ENCODE results near the gene NOL9.

The NOL9 gene

DNA sequence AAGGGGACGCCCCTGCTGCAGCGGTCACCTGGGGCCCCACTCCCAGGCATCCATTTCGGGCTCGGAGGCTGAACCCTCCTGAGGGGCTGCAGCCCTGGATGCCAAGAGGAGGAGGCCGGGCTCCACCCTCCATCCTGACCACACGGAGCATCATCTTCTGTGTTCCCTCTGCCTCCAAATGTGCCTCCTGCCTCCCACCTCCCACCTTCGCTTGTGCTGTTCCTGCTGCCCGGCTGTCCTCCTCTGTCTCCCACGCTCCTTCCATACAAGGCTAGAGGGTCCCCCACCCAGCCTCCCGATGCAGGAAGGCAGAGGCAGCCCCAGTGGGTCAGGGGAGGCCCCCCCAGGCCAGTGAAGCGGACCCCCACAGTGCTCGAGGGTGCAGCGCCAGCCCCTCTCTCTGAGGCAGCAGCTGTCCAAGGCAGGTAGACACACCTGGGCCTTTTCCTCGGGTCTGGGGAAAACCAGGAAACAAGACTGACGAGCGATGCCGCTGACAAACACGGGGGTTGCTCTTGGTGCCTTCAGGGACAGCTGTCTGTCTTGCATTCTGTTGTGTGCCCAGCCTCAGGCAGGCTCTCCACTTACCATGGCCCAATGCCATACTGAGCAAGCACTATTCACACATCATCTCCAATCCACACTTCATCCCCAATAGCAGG is 46.0 kb downstream of the NOL9 start:
- no peak for ATAC-seq
- no peak overlapping the region for H3K4me3 Mint-ChIP-seq
- H3K36me3 Mint-ChIP-seq, result no peaks in the 10 kb centered on the region

DNA sequence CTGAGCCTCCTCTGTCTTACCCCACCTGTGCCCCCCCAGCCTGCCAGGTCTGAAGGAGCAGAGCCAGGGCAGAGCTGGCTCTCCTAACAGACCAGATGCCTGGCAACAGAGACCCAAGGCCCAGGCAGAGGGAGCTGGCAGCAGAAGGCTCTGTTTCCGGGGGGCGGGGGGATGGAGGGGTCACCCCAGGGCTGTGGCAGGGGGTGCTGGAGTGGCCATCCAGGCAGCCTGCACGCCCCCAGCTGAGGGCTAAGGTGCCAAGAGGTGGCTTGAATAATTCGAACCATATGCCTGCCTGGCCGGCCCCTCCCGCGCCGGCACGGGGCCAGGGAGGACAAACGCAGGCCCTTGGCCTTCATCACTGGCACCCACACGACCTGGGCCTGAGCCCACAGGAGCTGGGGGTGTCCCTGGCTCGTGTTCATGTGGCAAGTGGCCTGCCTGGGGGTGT is 46.8 kb downstream of the NOL9 start:
- peaks cover 7% of the 10 kb centered on the region for H3K4me1 Mint-ChIP-seq
- H3K27me3 Mint-ChIP-seq, result peaks cover 56% of the 10 kb centered on the region
- H3K36me3 Mint-ChIP-seq, result no peaks in the 10 kb centered on the region
- no peak for ATAC-seq
- H3K9me3 Mint-ChIP-seq, result no peaks in the 10 kb centered on the region
- H3K4me3 Mint-ChIP-seq, result no peak overlapping the region
- H3K27ac Mint-ChIP-seq, result no peak overlapping the region

More for the DNA sequence above, 46.0 kb downstream of the NOL9 start:
- peaks cover 52% of the 10 kb centered on the region for H3K27me3 Mint-ChIP-seq
- H3K9me3 Mint-ChIP-seq, result no peaks in the 10 kb centered on the region
- no peak overlapping the region for H3K27ac Mint-ChIP-seq
- peaks cover 7% of the 10 kb centered on the region for H3K4me1 Mint-ChIP-seq

DNA sequence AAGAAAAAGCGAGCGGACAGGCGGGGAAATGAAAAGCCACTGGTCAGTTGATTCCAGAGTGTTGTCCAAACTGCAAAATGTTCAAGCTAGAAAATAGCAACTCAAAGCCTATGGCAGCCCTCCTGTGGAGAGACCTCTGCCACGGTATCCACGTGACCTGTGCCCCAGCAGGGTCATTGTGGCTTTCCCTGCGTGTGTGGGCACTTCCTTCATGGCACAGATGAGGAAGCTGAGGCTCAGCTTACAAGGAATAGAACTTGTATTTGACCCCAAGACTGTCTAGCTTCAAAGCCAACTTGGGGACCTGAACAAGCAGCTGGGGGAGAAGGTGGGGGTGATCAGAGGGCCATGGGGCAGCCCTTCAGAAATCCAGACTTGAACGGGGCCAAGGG is 47.3 kb downstream of the NOL9 start:
- H3K4me1 Mint-ChIP-seq, result peaks cover 7% of the 10 kb centered on the region
- no peak overlapping the region for H3K4me3 Mint-ChIP-seq
- no peak overlapping the region for H3K27ac Mint-ChIP-seq
- H3K9me3 Mint-ChIP-seq, result no peaks in the 10 kb centered on the region
- H3K36me3 Mint-ChIP-seq, result no peaks in the 10 kb centered on the region
- ATAC-seq, result no peak
- peaks cover 60% of the 10 kb centered on the region for H3K27me3 Mint-ChIP-seq

DNA sequence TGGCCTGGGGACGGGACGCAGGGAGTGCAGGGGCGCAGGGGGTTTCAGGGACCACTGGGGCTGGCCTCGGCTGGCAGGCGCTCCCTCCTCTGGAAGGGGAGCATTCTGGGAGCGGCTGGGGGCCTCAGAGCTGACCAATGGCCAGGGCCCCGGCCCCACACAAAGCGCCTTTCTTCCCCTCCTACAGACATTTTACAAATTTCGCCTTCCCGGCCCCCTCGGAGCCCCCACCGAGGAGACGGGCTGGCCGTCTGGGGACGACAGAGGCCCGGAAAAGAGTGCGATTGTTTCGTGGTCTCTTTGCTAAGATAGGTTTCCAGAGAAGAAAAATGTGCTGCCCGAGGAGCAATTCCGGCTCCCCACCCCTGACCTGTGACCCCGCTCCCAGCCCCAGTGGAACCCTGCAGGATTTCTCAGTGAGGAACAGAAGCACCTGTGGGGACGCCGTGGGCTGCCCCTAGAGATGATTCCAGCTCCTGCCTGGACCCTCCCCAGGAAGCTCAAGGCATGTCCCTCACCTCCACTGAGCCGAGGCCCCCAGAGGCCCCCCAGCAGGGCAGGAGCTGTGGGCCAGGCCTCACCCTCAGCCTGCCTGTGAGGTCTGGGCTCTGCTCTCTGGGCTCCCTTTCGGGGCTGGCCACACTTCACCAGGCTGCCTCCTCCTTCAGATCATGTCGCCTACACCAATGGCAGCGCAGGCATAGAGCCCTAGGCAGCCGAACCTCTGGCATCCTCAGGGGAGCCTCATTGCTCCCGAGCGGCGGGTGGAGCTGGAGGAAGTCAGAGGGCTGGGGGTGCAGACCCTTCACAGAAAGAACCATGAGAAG is 47.9 kb downstream of the NOL9 start:
- no peak for ATAC-seq
- Mint-ChIP-seq H3K9me3 (no peaks in the 10 kb centered on the region), H3K27ac (no peak overlapping the region), H3K36me3 (no peaks in the 10 kb centered on the region), H3K4me3 (no peak overlapping the region), H3K27me3 (peaks cover 66% of the 10 kb centered on the region), H3K4me1 (peaks cover 7% of the 10 kb centered on the region)

DNA sequence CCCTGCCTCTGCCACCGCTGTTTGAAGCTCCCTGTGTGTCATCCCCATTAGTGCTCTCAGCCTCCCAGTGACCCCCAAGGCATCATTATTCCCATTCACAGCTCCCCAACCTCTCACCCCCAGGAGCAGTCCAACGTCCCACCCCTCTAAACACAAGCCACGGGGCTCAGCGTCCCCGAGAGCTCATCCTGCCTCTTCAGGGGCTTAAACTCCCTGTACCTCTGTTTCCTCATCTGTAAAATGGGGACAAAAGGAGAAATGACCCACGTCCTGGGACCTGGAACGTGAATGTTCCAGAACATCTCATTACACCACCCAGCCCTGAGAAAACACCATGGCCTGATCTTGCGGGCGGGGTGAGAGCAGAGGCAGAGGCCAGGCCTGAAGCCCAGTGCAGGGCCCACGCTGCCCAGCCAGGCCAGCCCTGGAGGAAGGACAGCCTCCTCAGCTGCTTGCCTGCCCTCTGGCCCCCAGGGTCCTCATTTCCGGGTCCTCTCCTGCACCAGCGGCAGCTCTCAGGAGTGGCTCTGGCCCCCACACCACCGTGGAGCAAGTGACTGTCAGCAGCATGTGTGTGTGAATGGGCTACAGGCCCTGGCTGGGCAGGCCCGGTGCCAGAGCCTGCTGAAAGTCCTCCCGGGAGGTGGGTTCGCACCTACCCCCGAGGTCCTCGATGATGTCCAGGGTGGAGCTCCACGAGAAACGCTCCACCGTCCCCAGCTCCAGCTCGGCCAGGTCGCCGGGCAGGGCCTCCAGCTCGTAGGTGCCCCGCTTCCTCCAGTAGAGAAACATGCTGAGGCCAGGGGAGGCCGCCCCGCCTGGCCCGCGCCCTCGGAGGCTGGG is 48.7 kb downstream of the NOL9 start:
- no peaks in the 10 kb centered on the region for H3K9me3 Mint-ChIP-seq
- ATAC-seq, result no peak
- H3K4me1 Mint-ChIP-seq, result peaks cover 7% of the 10 kb centered on the region
- H3K27ac Mint-ChIP-seq, result no peak overlapping the region
- H3K36me3 Mint-ChIP-seq, result no peaks in the 10 kb centered on the region
- no peak overlapping the region for H3K4me3 Mint-ChIP-seq
- peaks cover 75% of the 10 kb centered on the region for H3K27me3 Mint-ChIP-seq

DNA sequence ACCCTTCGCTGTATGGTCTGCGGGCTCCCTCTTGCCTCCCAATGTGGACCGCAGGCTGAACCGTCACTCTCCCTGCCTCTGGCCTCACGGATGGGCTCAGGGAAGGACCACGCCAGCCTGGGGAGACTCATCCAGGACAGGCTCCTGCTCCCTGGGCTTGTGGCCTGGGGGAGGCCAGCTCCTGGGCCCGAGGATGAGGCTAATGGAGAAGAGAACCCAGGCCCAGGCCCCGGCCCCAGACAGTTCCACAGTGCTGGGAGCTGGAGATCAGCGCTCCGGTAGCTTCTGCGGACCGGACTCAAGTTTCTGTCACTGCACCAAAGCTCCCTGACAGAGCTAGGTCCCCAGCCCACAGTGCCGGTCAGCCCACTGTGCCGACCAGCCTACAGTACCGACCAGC is 49.4 kb downstream of the NOL9 start:
- H3K4me1 Mint-ChIP-seq, result peaks cover 7% of the 10 kb centered on the region
- H3K9me3 Mint-ChIP-seq, result no peaks in the 10 kb centered on the region
- H3K36me3 Mint-ChIP-seq, result no peaks in the 10 kb centered on the region
- peaks cover 82% of the 10 kb centered on the region for H3K27me3 Mint-ChIP-seq
- no peak overlapping the region for H3K27ac Mint-ChIP-seq
- ATAC-seq, result no peak
- H3K4me3 Mint-ChIP-seq, result no peak overlapping the region

DNA sequence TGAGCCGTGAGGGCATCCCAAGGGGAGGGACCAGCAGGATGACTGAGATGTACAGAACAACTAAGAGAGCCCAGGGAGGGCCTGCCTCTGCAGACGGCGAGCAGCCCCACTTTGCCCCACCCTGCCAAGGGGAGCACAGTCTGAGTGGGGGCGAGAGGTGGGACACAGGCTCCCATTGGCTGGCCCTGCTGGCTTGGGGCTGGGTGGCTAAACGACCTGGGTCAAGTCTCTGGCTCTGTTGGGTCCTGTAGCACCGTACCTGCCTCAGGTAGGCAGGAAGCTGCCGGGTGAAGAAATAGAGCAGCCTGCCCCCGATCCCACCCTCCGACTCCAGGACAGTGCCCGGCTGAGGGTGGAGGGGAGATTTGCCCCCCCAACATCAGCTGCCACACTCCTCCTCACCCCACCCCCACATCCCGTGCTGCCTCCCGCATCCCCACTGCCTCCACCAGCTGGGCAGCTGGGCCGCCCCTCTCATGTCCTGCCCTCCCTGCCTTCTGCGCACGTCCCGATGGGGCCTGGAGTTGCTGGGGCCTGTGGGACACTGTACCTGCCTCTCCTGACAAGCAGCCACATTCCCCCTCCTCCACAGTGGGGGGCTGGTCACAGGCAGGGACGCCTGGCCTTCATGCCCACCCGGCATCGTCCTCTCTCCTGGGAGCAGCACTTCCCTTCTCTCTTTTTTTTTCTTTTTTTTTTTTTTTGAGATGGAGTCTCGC is 50.3 kb downstream of the NOL9 start:
- ATAC-seq, result no peak
- no peak overlapping the region for H3K4me3 Mint-ChIP-seq
- H3K27ac Mint-ChIP-seq, result no peak overlapping the region
- H3K36me3 Mint-ChIP-seq, result no peaks in the 10 kb centered on the region
- H3K4me1 Mint-ChIP-seq, result peaks cover 5% of the 10 kb centered on the region
- peaks cover 90% of the 10 kb centered on the region for H3K27me3 Mint-ChIP-seq
- no peaks in the 10 kb centered on the region for H3K9me3 Mint-ChIP-seq

DNA sequence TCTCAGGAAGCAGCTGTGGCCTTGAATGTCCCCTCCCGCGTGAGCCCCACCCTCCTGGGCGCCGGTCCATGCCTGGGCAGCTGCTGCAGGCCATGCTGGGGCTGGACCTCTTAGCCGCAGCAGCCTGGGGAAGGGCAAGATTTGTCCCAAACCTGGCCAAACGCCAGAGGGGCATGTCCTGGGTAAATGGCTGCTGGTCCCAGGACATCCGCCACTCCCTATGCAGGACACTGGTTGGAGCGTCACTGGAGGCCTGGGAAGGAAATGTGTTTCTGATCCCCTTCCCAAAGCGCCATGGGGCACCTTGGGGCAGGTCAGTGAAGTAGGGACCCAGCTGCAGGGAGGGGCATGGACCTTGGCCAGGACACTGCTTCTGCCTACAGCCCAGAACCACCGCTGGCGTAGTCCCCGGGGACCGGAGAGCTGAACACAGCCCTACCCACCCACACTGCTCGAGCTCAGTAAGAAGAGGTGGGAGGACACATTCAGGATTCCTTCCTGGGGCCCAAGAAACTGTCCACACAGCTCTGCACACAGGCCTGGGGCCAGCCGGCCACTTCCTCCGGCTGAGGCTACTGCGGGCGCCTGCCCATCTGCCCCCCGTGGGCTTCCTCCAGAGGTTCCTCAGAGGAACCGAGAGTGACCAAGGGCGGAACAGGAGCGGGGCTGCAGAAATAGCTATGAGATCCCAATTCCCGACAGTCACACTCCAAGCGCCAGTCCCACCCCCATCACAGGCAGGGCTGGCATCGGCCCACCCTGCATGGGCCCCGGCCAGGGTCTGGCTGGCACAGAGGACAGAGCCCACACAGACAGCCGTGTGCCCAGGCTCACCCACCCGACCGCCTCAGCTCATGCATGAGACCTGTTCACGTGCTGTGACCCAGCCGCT is 52.1 kb downstream of the NOL9 start:
- H3K4me1 Mint-ChIP-seq, result peaks cover 6% of the 10 kb centered on the region
- no peaks in the 10 kb centered on the region for H3K9me3 Mint-ChIP-seq
- no peaks in the 10 kb centered on the region for H3K36me3 Mint-ChIP-seq
- no peak for ATAC-seq
- no peak overlapping the region for H3K27ac Mint-ChIP-seq
- peaks cover 89% of the 10 kb centered on the region for H3K27me3 Mint-ChIP-seq
- no peak overlapping the region for H3K4me3 Mint-ChIP-seq

DNA sequence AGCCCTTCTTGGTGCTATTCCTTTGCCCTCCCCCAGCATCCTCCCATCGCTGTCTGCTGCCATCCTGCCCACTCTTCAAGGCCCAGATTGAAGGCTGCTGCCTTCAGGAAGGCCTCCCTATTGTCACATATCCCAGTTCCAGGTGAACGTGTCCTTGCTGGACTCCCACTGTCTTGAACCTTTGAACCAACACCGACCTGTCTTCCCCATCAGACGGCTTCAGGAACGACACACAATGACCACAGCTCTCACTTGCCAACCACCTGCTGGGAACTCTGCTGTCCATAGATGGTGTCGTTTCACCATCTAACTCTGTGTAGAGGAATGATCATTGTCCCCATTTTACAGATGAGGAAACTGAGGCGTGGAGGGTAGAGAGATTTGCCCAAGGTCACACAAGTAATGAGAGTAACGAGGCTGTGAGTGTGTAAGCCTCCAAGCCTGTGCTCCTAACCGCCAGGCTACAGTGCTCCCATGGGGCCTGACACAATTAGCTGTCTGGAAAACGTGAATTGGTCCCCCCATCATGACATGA is 53.0 kb downstream of the NOL9 start:
- peaks cover 80% of the 10 kb centered on the region for H3K27me3 Mint-ChIP-seq
- no peaks in the 10 kb centered on the region for H3K36me3 Mint-ChIP-seq
- H3K9me3 Mint-ChIP-seq, result no peaks in the 10 kb centered on the region
- no peak overlapping the region for H3K4me3 Mint-ChIP-seq
- H3K27ac Mint-ChIP-seq, result no peak overlapping the region
- H3K4me1 Mint-ChIP-seq, result peaks cover 6% of the 10 kb centered on the region
- ATAC-seq, result no peak

DNA sequence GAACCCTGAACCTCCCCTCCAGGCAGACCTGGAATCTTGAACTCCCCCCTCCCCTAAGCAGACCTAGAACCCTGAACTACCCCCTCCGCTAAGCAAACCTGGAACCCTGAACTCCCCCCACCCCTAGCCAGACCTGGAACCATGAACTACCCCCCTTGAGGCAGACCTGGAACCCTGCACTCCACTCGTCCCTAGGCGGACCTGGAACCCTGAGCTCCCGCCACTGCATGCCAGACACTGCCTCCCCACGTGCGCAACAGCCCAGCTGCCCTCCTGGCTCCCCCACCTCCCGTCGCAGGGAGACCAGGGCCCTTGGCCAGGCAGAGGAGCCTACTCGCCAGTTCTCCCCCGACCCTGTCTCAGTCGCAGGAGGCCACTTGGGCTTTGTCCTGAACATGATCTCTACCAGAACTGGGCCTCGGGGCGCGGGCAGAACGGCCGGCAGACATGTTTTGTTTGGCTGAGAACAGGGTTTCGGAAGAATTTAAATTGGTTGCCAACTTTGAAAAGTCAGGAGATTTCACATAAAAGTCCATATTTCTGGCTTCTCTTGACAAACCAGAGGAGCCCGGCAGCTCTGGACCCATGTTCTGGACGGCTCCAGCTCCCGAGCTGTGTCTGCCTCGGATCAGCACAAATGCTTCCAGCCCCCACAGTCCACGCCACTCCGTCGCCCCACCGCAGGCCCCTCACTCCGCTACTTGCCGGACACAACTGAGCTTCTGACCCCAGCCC is 53.6 kb downstream of the NOL9 start:
- Mint-ChIP-seq H3K9me3 (no peaks in the 10 kb centered on the region), H3K4me3 (no peak overlapping the region), H3K4me1 (peaks cover 6% of the 10 kb centered on the region), H3K27ac (no peak overlapping the region), H3K36me3 (no peaks in the 10 kb centered on the region), H3K27me3 (peaks cover 83% of the 10 kb centered on the region)
- ATAC-seq, result no peak

DNA sequence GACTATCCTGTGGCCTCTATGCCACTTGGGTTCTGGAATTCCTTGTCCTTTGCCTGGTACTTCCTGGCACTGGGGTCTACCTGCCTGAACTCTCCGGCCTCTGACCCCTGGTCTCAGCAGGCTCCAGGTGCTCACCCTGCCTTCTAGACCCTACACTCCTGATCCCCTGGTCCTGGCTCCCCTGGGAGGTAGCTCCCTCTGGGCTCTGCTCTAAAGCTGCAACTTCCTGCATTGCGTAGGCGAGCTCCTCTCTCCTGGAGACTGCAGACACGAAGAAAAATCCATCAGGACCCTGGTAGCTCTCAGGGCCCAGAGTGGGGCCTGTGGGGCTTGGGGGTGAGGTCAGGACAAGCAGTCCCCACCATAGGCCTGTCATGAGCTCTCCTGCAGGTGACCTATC is 55.0 kb downstream of the NOL9 start:
- H3K36me3 Mint-ChIP-seq, result no peaks in the 10 kb centered on the region
- no peak overlapping the region for H3K27ac Mint-ChIP-seq
- H3K27me3 Mint-ChIP-seq, result peaks cover 71% of the 10 kb centered on the region
- peaks cover 6% of the 10 kb centered on the region for H3K4me1 Mint-ChIP-seq
- H3K4me3 Mint-ChIP-seq, result peak overlapping the region; percentile 29
- no peaks in the 10 kb centered on the region for H3K9me3 Mint-ChIP-seq
- ATAC-seq, result no peak

DNA sequence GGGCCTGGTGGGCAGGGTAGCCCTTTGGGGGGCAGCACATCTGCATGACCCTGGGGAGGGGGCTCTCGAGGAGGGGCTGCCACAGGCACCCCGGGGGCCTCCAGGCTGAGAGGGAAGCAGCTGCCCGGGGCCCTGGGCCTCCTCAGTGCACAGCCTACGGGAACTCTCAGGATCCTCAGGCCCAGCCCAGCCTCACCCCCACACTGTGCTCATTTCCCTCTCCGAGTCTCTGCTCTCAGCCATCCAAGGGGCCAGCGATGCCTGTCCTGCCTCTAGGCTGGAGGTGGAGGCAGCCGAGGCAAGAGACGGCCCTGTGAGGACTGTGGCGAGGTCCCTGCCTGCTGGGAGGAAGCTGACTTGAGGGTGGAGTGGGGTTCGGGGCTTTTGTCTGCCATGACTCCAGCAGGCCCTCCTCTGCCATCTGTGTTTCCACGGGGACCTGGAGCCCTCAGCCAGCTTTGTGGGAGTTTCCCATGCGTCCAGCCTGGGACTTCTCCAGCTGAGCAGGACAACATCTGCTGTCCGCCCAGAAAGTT is 55.7 kb downstream of the NOL9 start:
- H3K27ac Mint-ChIP-seq, result no peak overlapping the region
- ATAC-seq, result no peak
- peaks cover 6% of the 10 kb centered on the region for H3K4me1 Mint-ChIP-seq
- H3K4me3 Mint-ChIP-seq, result no peak overlapping the region
- H3K9me3 Mint-ChIP-seq, result no peaks in the 10 kb centered on the region
- no peaks in the 10 kb centered on the region for H3K36me3 Mint-ChIP-seq
- peaks cover 65% of the 10 kb centered on the region for H3K27me3 Mint-ChIP-seq

DNA sequence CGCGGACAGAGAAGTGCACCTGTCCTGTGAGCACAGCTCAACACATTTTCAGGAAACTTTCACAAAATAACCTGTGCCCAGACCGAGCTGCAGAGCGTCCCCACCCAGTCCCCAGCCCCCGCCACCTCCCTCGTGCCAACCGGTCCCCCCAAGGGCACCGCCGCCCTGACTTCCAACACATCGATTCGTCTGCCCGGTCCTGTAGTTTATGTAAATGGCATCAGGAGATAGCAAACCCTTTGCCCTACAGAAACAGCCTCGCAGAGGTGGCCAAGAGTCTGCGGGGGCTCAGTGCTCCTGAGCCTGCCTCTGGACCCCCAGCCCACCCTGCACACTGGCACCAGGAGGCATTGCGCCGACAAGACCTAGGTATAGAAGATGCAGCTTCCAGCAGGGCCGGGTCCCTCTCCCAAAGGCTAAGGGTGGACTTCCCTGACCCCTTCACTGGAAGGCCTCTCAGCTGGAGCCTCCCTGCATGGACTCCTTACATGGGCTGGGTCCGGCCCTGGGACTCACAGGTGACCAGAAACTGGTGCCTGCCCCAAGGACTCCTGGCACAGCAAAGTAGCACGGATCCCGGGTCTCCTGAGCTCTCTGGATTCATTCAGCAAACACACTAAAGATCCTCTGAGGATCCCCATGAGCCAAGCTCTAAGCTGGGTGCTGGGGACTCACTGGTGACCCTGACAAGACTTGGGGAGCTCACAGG is 56.3 kb downstream of the NOL9 start:
- Mint-ChIP-seq H3K4me1 (peaks cover 6% of the 10 kb centered on the region), H3K4me3 (peak overlapping the region; percentile 56), H3K27me3 (peaks cover 62% of the 10 kb centered on the region), H3K36me3 (no peaks in the 10 kb centered on the region), H3K27ac (no peak overlapping the region), H3K9me3 (no peaks in the 10 kb centered on the region)
- no peak for ATAC-seq
